ENCODE measurements around the gene CDH1.
"Not testable (repeated sequence)": the region's sequence is repeated elsewhere in the genome, so short reads cannot be mapped to it uniquely, and the experiment has no call there.

The CDH1 gene

DNA sequence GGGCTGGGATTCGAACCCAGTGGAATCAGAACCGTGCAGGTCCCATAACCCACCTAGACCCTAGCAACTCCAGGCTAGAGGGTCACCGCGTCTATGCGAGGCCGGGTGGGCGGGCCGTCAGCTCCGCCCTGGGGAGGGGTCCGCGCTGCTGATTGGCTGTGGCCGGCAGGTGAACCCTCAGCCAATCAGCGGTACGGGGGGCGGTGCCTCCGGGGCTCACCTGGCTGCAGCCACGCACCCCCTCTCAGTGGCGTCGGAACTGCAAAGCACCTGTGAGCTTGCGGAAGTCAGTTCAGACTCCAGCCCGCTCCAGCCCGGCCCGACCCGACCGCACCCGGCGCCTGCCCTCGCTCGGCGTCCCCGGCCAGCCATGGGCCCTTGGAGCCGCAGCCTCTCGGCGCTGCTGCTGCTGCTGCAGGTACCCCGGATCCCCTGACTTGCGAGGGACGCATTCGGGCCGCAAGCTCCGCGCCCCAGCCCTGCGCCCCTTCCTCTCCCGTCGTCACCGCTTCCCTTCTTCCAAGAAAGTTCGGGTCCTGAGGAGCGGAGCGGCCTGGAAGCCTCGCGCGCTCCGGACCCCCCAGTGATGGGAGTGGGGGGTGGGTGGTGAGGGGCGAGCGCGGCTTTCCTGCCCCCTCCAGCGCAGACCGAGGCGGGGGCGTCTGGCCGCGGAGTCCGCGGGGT is at the start of gene CDH1:
Gene CDH1 (plus strand): TSS at position 247 of the 684 bp plus-strand sequence. CDS start 124 bp downstream, at position 371.
- no peak for FAIRE-seq

DNA sequence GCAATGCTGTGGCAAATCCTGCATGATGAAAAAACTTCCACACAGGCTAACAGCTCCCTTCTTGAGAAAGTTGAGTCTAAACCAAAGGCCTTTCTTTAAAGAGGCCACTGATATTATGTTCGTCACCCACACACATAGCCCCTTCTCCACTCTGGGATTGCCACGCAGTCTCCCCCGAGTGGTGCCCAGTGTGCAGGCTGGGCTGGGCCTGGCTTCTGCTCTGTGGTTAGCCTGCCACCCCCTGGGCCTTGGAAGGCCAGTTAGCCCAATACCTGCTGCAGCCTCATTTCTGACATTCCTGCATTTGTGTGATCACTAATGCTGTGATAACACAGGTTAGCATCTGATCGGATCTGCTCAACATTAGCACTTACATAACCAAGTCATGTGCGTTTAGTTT is 47.2 kb upstream of the CDH1 start:
- no peak for FAIRE-seq

DNA sequence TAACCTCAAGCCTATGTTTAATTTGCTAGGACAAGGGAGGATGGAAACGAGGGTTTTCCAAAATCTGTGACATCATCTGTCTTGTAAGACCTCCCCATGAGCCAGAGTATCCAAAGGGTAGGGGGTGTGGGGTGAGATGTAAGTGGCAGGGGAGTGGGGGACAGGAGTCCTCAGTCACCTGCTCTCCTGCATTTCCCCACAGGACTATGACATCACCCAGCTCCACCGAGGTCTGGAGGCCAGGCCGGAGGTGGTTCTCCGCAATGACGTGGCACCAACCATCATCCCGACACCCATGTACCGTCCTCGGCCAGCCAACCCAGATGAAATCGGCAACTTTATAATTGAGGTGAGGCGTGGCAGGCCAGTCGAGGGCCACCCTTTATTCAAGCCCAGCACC is 41.5 kb upstream of the CDH1 start:
- FAIRE-seq, result no peak

DNA sequence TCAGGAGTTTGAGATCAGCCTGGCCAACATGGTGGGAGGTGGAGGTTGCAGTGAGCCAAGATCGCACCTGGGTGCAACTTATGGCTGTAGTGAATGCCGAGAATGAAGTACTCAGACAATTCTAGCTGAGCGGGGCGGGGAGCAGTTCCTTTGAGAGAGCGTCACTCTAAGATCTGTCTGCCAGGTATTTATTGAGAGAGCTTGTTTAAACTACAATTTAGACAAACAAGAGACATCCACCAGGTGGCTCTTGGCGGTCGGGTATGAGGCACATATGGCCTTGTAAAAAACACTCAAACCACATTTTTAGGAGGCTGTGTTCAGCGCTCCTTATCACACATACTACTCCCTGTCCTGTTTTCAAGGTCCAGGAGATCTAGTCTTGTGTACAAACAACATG is 40.6 kb upstream of the CDH1 start:
- FAIRE-seq, result no peak

DNA sequence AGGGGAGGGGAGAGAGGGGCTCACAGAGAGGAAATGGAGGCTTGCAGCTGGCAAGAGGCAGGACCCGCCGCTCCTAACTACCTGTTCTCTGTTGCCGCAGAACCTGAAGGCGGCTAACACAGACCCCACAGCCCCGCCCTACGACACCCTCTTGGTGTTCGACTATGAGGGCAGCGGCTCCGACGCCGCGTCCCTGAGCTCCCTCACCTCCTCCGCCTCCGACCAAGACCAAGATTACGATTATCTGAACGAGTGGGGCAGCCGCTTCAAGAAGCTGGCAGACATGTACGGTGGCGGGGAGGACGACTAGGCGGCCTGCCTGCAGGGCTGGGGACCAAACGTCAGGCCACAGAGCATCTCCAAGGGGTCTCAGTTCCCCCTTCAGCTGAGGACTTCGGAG is 39.0 kb upstream of the CDH1 start:
- FAIRE-seq, result no peak

DNA sequence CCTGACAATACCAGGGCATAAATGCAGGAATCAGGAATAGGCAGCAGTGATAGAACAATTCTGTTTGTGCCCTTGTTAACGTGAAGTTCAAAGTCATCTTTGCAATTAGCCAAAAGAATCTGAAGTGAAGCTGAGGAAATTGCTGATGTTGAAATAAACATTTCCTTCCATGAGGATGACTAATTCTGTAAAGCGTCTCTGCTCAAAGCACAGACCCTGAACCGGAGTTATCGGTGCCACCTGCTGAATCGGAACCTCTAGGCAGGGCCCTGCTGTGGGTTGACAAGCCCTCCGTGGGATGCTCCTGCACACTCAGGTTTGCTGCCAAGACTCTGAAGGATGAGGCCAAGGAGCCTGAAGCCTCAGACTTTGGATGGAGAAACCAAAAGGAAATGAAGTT is 37.0 kb upstream of the CDH1 start:
- no peak for FAIRE-seq

DNA sequence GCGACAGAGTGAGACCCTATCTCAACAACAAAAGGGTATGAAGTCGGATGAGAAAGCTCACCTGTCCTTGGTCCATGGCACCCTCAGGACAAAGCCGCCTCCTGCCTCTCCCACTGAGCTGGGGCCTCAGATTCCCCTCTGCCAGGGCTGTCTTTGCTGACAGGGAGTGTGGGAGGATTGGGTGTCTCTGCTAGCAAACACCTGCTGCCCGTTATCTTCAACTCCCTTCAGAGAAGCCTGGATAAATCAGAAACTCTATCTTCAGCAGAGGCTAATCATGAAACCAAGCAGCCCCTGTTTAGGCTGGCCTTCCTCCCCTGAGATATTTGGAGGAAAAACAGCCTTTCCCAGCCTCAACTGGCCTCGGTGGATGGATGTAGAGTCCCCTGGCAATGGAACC is 36.3 kb upstream of the CDH1 start:
- FAIRE-seq, result no peak

DNA sequence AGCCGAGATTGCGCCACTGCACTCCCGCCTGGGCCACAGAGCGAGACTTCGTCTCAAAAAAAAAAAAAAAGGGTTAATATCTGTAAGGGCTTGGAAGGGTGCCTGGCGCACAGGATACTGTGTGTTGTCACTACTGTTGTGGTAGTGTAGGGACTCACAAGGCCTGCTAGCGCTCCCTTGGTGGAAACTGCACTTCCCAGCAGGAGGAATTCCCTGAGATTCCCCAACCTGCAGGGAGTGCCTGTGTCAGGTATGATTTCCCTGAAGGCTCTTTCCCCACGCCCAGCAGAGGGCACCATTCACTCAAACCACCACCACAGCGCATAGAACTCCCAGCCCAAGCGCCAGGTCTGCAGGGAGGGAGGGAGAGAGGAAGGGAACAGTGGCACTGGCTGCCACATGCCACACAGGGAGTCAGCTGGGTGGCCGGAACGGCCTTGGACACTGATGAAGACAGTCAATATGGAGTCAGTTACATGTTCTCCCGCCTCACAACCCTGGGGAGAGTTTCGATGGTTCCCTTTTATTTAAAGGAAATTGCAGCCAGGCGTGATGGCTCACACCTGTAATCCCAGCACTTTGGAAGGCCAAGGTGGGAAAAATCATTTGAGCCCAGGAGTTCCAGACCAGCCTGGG is 32.7 kb upstream of the CDH1 start:
- no peak for FAIRE-seq

DNA sequence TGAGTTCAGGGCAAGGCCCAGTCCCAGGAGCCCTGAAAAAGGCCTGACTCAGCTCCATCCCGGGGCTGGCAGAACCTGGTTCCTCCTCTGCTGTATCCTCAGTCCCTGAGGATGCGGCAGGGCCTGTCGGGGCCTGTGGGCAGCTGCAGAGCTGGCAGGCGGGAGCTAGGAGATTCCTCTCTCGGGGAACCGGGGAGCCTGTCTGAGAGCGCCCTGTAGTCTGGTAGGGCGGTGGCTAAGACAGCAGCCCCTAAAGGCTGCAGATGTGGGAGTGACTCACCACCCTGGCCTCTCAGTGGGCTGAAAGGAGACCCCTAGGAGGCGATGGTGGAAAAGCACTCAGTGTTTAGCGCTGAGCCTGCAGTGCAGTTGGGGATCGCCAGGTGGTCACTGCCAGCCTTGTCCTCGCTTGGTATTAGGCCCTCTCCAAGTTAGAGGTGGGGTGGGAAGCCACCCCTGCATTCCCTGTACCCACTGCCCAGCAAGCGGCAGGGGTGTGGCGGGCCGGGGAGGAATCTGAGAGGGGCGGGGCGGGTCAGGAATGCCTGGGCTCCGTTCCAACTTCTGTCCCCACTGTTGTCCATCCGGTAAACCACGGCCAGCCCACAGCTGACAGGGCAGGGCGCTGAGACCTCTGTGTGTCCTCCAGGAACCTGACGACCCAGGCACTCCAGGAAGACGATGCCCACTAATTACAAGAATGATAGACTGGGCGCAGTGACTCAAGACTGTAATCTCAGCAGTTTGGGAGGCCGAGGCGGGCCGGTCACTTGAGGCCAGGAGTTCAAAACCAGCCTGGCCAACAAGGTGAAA is 29.5 kb upstream of the CDH1 start:
- FAIRE-seq, result no peak

DNA sequence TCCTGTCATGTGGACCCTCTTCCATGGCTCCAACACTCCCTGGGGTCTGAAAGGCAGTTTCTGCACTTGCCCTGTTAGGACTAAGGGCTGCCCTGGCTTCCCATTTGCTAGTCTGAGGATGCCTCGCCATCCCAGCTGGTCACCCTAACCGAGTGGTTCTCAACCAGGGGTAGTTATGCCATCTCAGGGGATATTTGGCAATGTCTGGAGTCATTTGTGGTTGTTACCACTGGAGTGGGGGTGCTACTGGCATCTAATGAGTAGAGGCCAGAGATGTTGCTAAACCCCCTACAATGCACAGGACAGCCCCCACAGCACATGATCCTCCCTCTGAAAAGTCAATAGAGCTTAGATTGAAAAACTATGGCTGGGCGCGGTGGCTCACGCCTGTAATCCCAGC is 26.9 kb upstream of the CDH1 start:
- no peak for FAIRE-seq

DNA sequence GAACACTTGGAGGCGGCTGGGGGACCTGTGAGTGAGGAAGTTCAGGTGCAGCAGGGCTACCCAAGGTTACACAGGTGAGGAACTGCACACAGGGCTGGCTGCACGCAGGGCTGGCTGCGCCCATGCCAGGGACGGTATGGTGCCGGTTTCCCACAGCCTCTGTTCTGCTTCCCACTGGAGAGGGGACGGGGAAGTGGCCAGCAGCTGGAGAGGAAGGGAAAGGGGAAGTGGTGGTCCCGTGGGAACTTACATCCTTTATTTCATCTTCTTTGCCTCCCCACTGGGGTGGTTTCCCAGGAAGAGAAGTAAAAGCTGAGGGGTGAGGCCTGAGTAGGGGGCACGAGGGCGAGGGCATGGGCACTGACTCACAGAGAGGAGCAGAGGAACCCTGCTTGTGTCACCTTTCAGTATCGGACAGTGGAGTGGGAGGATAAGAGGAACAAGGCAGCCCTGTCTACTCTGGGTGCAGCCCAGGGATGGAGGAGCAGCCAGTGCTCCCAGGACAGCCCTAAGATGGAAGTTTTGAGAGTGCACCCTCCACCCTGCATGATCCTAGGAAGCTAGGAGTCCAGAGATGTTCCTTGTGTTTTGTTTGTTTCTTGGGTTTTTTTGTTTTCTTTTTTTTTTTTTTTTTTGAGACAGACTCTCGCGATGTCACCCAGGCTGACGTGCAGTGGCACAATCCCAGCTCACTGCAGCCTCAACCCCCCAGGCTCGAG is 25.5 kb upstream of the CDH1 start:
- FAIRE-seq, result no peak

DNA sequence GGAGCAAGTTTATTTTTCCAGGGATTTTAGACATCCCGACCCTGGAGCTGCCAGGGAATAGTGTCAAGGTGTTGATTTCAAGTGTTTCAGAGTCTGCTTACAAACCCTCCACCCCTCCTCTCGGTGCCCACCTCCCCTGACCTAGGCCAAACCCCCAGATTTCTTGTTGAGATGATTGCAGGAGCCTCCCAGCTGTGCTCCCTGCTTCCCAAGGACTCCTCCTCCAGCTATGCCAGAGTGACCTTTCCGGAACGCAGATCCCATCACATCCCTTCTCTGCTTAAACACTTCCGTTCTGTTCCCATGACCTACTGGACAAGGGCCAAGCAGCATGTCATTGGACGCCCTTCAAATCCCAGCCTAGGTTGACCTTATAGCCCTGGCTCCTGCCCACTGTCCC is 23.7 kb upstream of the CDH1 start:
- FAIRE-seq, result no peak

DNA sequence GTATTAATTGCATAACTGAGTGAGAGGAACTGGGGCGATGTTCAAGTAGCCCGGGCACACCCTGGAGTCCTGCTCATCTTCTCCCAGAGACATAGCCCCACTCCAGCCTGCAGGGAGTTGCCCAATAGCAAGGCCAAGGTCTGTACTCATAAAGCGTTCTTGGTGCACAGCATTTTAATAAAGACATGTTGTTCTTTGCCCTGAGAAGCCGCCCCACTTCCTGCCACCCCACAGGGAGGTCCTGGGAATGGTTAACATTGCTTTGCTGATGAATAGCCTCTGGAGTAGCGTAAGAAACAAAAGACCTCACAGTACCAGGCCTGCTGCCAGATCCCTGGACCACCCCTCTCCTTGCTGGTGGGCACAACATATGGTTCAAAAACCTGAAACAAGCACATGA is 21.6 kb upstream of the CDH1 start:
- no peak for FAIRE-seq

DNA sequence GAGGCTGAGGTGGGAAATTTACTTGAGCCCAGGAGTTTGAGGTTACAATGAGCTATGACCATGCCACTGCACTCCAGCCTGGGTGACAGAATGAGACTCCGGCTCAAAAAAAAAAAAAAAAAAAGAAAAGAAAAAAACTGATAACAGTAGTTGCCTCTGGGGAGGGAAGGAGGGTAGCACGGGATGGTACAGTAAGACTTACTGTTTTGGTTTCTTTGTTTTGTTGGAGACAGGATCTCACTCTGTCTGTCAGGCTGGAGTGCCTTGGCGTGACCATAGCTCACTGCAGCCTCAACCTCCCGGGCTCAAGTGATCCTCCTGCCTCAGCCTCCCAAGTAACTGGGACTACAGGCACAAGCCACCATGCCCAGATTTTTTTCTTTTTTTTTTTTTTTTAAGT is 20.6 kb upstream of the CDH1 start:
- FAIRE-seq, result not testable (repeated sequence)

DNA sequence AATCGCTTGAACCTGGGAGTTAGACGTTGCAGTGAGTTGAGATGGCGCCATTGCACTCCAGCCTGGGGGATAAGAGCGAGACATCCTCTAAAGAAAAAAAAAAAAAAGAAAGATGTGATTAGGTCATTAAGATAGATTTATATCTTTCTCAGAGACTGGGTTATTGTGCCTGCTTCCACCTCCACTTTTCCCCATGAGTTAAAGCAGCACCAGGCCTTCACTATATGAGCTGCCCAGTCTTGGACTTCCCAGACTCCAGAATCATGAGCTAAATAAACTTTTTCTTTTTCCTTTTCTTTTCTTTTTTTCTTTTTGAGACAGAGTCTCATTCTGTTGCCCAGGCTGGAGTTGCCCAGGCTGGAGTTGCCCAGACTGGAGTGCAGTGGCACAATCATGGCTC is 19.4 kb upstream of the CDH1 start:
- FAIRE-seq, result no peak

DNA sequence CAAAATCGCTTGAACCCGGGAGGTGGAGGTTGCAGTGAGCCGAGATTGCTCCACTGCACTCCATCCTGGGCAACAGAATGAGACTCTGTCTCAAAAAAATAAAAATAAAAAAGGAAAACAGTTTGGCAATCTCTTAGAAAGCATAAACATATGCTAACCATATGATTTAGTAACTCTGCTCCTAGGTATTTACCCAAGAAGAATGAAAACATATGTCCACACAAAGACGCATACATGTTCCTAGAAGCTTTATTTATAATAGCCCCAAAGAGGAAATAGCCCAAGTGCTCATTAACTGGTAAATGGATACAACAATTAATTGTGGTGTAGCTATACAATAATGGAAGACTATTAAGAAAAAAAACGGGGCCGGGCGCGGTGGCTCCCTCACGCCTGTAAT is 18.5 kb upstream of the CDH1 start:
- FAIRE-seq, result no peak

DNA sequence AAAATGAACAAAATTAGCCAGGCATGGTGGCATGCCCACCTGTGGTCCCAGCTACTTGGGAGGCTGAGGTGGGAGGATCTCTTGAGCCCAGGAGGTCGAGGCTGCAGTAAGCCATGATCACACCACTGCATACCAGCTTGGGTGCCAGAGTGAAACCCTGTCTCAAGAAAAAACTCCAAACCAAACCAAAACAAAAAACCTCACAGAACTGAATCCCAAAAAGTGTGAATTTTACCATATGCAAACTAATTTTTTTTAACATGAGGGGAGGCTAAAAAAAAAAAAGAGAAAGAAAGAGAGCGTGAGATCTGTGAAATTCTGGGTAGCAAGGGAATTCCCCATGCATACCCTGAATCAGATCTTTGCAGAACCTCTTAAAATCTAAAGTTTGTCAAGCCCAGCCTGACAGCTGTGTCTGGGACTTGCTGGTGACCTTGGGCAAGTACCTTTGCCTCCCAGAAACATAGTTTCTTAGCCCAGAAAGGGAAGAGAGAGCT is 17.1 kb upstream of the CDH1 start:
- FAIRE-seq, result no peak

DNA sequence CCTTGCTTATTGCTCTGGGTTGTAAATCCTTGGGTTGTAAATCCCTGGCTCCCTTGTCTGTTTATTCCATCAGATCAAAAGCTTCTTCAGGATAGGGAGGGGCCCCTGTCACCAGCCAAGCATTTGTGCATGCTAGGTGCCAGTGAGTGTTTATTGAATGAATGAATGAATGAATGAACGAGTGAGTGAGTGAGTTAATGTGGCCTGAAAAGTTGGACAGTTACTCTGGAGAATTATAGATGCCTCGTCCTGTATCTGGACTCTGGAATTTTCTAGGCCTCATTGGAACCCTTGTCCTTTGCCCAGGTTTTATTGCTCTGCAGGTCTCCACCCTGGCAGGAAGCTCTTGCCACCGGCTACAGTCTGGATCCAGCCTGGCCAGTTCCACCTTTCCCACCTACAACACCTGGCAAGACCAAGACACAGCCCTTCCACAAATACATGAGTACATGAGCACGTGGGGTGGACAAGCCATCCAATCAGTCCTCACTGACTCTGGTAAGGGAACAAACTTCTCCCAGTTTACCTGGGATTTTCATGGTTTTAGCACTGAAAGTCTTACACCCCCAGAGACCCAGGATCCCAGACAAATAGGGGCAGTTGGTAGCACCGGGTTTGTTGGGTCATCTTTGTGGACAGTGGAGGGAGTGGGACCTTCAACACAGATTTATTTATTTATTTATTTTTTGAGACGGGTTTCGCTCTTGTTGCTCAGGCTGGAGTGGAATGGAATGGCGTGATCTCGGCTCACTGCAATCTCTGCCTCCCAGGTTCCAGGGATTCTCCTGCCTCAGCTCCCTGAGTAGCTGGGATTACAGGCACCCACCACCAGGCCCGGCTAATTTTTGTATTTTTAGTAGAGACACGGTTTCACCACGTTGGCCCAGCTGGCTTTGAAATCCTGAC is 14.7 kb upstream of the CDH1 start:
- no peak for FAIRE-seq

DNA sequence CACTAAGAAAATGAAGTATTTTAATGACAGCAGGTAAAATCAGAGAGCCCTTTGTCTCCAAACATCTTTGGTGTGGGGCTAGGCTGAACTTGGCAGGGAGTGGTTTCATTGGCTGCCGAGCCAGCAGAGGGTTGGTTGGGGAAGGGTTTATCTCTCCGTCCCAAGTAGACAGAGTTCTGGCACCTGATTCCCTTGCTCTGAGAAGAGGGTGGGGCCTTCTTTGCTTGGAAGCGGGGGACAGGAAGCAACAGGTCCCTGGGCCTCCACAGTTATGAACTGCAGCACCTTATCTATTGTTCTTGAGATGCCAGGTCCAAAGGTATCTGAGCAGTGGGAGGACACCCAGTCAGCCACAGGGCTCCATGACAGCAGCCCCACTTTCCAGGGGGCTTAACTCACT is 12.3 kb upstream of the CDH1 start:
- no peak for FAIRE-seq

DNA sequence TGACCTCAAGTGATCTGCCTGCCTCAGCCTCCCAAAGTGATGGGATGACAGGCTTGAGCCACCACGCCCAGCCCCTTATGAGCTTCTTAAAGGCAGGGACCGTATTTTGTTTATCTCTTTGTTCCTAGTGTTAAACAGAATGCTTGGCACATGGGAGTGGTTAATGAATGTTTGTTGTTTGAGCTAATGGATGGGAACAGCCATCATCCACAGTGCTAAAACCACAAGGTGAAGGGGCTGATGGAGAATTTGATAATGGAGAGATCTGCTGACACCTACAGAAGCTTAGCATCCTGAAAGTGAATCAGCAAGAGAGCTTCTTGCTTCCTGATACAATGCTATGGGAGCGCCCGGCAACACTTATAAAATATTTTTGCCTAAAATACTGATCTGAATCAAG is 8.6 kb upstream of the CDH1 start:
- FAIRE-seq, result no peak

DNA sequence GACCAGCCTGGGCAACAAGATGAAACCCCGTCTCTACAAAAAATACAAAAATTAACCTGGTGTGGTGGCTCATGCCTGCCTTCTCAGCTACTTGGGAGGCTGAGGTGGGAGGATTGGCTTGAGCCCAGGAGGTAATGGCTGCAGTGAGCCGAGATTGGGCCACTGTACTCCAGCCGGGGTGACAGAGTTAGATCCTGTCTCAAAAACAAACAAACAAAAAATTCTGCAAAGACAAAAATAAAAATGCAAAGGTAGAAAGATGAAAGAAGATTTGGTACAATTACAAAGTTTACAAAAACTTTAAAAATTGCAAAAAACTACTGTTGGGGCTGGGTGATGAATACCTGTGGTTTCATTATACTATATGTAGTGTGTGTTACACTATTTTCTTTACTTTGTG is 5.5 kb upstream of the CDH1 start:
- no peak for FAIRE-seq

DNA sequence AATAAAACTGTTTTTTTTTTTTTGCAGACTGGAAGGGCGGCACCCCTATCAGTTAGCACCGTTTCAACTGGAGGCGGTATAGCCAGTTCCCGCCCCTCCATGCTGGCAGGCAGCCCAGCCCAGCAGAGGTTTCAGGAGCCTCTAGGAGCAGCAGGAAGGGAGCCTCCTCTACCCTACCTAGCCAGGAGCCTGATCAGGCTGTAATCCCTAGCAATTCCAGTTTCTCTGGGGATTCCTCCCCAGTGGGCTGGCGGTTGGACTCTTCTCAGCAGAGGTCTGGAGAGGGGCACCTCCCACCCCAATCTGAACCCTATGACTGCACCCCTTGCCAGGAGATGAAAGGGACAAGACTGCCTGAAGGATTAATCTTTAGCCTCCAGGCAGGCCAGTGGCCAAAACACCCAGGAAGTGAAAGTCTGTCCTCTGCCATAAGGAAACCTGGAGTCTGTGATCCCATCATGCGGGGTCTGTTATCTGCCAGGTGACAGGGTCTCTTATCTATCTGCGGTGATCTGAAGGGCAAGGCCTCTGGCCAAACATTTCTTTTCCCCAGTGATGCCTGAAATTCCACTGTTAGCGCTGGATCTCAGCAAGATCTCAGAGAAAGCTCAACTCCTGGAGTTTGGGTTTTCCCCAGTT is 4.9 kb upstream of the CDH1 start:
- no peak for FAIRE-seq

Measured in colon (tissue), 2 donors.